ENCODE data around the gene GDI2.

The GDI2 gene

GRCh38 chr10:5730766-5731165, 82.5 kb downstream of the GDI2 start:
- no peaks in the 10 kb centered on the region for H3K9me3 ChIP-seq (ENCODE audit: control insufficient read depth, low read length)
- no peaks in the 10 kb centered on the region for H3K36me3 ChIP-seq (ENCODE audit: control insufficient read depth, insufficient read depth, low read length)
- no peak overlapping the region for H3K4me3 ChIP-seq (ENCODE audit: low read length)
- H3K27me3 ChIP-seq (ENCODE audit: control insufficient read depth, insufficient read depth, low read length): no peaks in the 10 kb centered on the region
- H3K4me1 ChIP-seq (ENCODE audit: control insufficient read depth, insufficient read depth, low read length): no peaks in the 10 kb centered on the region
- H3K9ac ChIP-seq (ENCODE audit: low read length): no peak overlapping the region

GRCh38 chr10:5723692-5724091, 89.5 kb downstream of the GDI2 start:
- no peak overlapping the region for H3K4me3 ChIP-seq (ENCODE audit: low read length)
- no peaks in the 10 kb centered on the region for H3K4me1 ChIP-seq (ENCODE audit: control insufficient read depth, insufficient read depth, low read length)
- no peaks in the 10 kb centered on the region for H3K36me3 ChIP-seq (ENCODE audit: control insufficient read depth, insufficient read depth, low read length)
- no peak overlapping the region for H3K9ac ChIP-seq (ENCODE audit: low read length)
- H3K27me3 ChIP-seq (ENCODE audit: control insufficient read depth, insufficient read depth, low read length): no peaks in the 10 kb centered on the region
- no peaks in the 10 kb centered on the region for H3K9me3 ChIP-seq (ENCODE audit: control insufficient read depth, low read length)

GRCh38 chr10:5720182-5720581, 93.1 kb downstream of the GDI2 start:
- Histone ChIP-seq H3K27me3 (ENCODE audit: control insufficient read depth, insufficient read depth, low read length) (no peaks in the 10 kb centered on the region), H3K4me1 (ENCODE audit: control insufficient read depth, insufficient read depth, low read length) (no peaks in the 10 kb centered on the region), H3K9me3 (ENCODE audit: control insufficient read depth, low read length) (no peaks in the 10 kb centered on the region), H3K36me3 (ENCODE audit: control insufficient read depth, insufficient read depth, low read length) (no peaks in the 10 kb centered on the region), H3K4me3 (ENCODE audit: low read length) (no peak overlapping the region), H3K9ac (ENCODE audit: low read length) (no peak overlapping the region)

GRCh38 chr10:5719546-5719945, 93.7 kb downstream of the GDI2 start:
- H3K9ac ChIP-seq (ENCODE audit: low read length): no peak overlapping the region
- H3K27me3 ChIP-seq (ENCODE audit: control insufficient read depth, insufficient read depth, low read length): no peaks in the 10 kb centered on the region
- no peak overlapping the region for H3K4me3 ChIP-seq (ENCODE audit: low read length)
- H3K9me3 ChIP-seq (ENCODE audit: control insufficient read depth, low read length): no peaks in the 10 kb centered on the region
- H3K36me3 ChIP-seq (ENCODE audit: control insufficient read depth, insufficient read depth, low read length): no peaks in the 10 kb centered on the region
- no peaks in the 10 kb centered on the region for H3K4me1 ChIP-seq (ENCODE audit: control insufficient read depth, insufficient read depth, low read length)
